GM10266 (cell line): ENCODE results near the gene BHLHE41.

Experiments
- DNase-seq: peaks from one replicate; pipeline ENCODE4 v3.0.0; 2012; ENCODE audit errors: extremely low spot score
- TF ChIP-seq, protein P1 (sequence below): IDR thresholded peaks from 2 replicates; pipeline ENCODE4 v1.5.1; 2012; ENCODE audit warnings: mild to moderate bottlenecking, low read depth; ENCODE audit not compliant: control insufficient read depth, insufficient read depth; ENCODE audit errors: missing control alignments

The BHLHE41 gene

GRCh38 chr12:26092346-26093105, 32.3 kb downstream of the BHLHE41 start:
- TF ChIP-seq, protein P1, sequence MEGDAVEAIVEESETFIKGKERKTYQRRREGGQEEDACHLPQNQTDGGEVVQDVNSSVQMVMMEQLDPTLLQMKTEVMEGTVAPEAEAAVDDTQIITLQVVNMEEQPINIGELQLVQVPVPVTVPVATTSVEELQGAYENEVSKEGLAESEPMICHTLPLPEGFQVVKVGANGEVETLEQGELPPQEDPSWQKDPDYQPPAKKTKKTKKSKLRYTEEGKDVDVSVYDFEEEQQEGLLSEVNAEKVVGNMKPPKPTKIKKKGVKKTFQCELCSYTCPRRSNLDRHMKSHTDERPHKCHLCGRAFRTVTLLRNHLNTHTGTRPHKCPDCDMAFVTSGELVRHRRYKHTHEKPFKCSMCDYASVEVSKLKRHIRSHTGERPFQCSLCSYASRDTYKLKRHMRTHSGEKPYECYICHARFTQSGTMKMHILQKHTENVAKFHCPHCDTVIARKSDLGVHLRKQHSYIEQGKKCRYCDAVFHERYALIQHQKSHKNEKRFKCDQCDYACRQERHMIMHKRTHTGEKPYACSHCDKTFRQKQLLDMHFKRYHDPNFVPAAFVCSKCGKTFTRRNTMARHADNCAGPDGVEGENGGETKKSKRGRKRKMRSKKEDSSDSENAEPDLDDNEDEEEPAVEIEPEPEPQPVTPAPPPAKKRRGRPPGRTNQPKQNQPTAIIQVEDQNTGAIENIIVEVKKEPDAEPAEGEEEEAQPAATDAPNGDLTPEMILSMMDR = no peak

DNA sequence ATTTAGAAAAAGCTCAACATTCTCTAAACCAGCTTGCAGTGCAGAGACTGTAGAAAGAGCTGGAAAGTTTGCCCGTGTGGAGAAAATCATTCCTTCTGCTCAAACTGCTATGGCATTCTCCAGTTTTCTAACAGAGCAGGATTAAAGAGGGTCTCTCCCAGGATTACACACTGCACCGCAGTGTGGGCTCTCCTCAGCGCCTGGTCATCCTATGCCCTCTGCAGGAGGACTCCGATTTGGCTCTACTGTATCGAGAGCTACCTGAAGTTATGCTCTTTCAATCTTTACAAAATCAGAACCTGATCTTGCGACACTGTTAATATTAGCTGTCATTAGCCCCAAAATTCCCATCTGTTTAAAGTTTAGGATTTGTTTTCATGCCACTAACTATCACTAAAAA, 33.0 kb downstream of the BHLHE41 start:
- TF ChIP-seq, protein P1 = no peak
- no peak for DNase-seq

More at GRCh38 chr12:26092346-26093105, 32.3 kb downstream of the BHLHE41 start:
- DNase-seq = no peak

- TF ChIP-seq, protein P1 = no peak
These were observed 33.9 kb downstream of the BHLHE41 start for GRCh38 chr12:26090836-26091510.

GRCh38 chr12:26088998-26089397, 35.8 kb downstream of the BHLHE41 start:
- TF ChIP-seq, protein P1 = no peak
- peak; percentile 31 for DNase-seq

More at GRCh38 chr12:26090836-26091510, 33.9 kb downstream of the BHLHE41 start:
- no peak for DNase-seq

GRCh38 chr12:26086936-26087335, 37.9 kb downstream of the BHLHE41 start:
- TF ChIP-seq, protein P1 = no peak

GRCh38 chr12:26080911-26081310, 43.9 kb downstream of the BHLHE41 start:
- no peak for DNase-seq
- TF ChIP-seq, protein P1 = no peak

More at GRCh38 chr12:26086936-26087335, 37.9 kb downstream of the BHLHE41 start:
- DNase-seq = no peak

DNA sequence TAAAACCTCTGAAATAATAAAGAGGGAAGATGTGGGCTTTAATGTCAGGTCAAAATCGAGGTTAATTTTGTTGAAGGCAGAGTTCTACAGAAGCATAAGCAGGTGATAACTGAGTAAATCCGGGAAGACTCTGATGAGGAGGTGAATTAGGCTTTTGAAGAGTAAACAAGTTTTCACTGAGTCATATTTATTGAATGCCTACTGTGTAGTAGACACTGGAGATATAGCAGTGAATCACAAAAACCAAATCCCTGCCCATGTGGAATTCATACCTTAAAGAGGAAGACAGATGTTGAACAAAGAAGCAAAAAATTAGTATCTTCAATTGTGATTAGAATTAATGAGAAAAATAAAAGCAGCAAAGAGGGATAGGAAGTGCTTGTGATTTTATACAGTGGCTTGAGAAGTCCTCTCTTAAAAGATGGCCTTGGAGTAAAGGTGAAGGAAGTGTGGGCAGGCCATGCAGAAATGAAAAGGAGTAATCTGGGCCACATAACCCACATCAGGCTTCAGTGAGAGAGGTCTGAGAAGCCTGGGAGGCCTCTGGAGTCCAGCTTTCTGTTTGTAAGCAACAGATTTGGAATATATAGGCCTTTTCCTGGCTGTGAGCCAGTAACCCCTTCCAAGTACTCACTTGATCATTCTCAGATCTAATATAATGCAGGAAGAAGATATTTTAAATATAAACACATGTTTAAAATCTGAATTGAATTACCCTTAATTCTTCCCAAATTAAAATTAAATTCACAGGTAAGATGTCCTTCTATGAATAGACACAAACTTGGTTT, 46.7 kb downstream of the BHLHE41 start:
- TF ChIP-seq, protein P1 = no peak
- no peak for DNase-seq
